CD4-positive, CD25-positive, alpha-beta regulatory T cell (primary cell): Measurements from ENCODE around the gene LRRC43. TPM values are rescaled to one million over a fixed set of nuclear protein-coding genes. Genes with fewer than 3 reads are reported as not detected.
"Not testable (repeated sequence)": the region's sequence is repeated elsewhere in the genome, so short reads cannot be mapped to it uniquely, and the experiment has no call there.

Source experiments
- ATAC-seq, 2 donors: fragments of 150-1000 bp; cut with Tn5 transposase; one replicate each; pipeline ENCODE4 v1.10.0; 2021; ENCODE audit warnings: low read depth in 2 of 2, moderate number of reproducible peaks in 2 of 2, moderate library complexity in 1 of 2
- DNase-seq, 3 donors: peaks; one replicate each; pipeline versions ENCODE4 v3.0.0 to v3.0.0-alpha.2; 2012 to 2022; ENCODE audit warnings: mixed read lengths in 1 of 3
- H3K27ac ChIP-seq: one replicate; pipeline ENCODE4 v1.7.0; 2013; ENCODE audit warnings: mild to moderate bottlenecking, low read length; ENCODE audit not compliant: insufficient read depth, poor library complexity, severe bottlenecking
- H3K27me3 ChIP-seq: one replicate; pipeline ENCODE4 v1.7.0; 2013; ENCODE audit warnings: low read length; ENCODE audit not compliant: control insufficient read depth, insufficient read depth
- H3K36me3 ChIP-seq: one replicate; pipeline ENCODE4 v1.7.0; 2013; ENCODE audit warnings: mild to moderate bottlenecking, low read length, moderate library complexity; ENCODE audit not compliant: control insufficient read depth, insufficient read depth
- H3K4me1 ChIP-seq: 2 replicates; pipeline ENCODE4 v1.7.0; 2013; ENCODE audit warnings: mild to moderate bottlenecking, low read length; ENCODE audit not compliant: insufficient read depth, control insufficient read depth, poor library complexity, severe bottlenecking
- H3K4me3 ChIP-seq: one replicate; pipeline ENCODE4 v1.7.0; 2013; ENCODE audit warnings: low read depth, mild to moderate bottlenecking, low read length, moderate library complexity
- H3K9me3 ChIP-seq, 2 experiments: 1 replicate in 1 of 2; 2 replicates in 1 of 2; pipeline ENCODE4 v1.7.0; 2013; ENCODE audit warnings: low read length in 2 of 2, mild to moderate bottlenecking in 1 of 2, moderate library complexity in 1 of 2; ENCODE audit not compliant: control insufficient read depth in 2 of 2
- H3K27ac Mint-ChIP-seq, 3 donors: one replicate each; pipeline ENCODE4 v1.8.0; 2020 to 2022; ENCODE audit warnings: mild to moderate bottlenecking in 3 of 3, mixed read lengths in 3 of 3, moderate library complexity in 2 of 3
- H3K27me3 Mint-ChIP-seq: one replicate; pipeline ENCODE4 v1.8.0; 2022; ENCODE audit warnings: mild to moderate bottlenecking, mixed read lengths
- H3K36me3 Mint-ChIP-seq: one replicate; pipeline ENCODE4 v1.8.0; 2020; ENCODE audit warnings: mixed read lengths
- H3K4me1 Mint-ChIP-seq, 4 donors: one replicate each; pipeline ENCODE4 v1.8.0; 2020 to 2022; ENCODE audit warnings: mixed read lengths in 4 of 4, mild to moderate bottlenecking in 1 of 4
- H3K4me3 Mint-ChIP-seq, 4 donors: one replicate each; pipeline ENCODE4 v1.8.0; 2020 to 2022; ENCODE audit warnings: mild to moderate bottlenecking in 4 of 4, mixed read lengths in 4 of 4, moderate library complexity in 3 of 4
- H3K9me3 Mint-ChIP-seq, 7 donors: one replicate each; pipeline ENCODE4 v1.8.0; 2020 to 2022; ENCODE audit warnings: mixed read lengths in 7 of 7, mild to moderate bottlenecking in 3 of 7, moderate library complexity in 2 of 7
- polyA plus RNA-seq, 4 donors: library from polyadenylated mRNA; unstranded; fragments of 300-500 nt; fragmentation: Illumina TruSeq; gene quantifications; one replicate each; pipeline ENCODE4 v1.2.3, GENCODE V29; 2021
- total RNA-seq: library from RNA; stranded (reverse); gene quantifications from one replicate; pipeline ENCODE4 v1.2.3, GENCODE V29; 2022

The LRRC43 gene
- total and polyA plus RNA-seq, 5 donors from 2014 or later, result not detected

DNA sequence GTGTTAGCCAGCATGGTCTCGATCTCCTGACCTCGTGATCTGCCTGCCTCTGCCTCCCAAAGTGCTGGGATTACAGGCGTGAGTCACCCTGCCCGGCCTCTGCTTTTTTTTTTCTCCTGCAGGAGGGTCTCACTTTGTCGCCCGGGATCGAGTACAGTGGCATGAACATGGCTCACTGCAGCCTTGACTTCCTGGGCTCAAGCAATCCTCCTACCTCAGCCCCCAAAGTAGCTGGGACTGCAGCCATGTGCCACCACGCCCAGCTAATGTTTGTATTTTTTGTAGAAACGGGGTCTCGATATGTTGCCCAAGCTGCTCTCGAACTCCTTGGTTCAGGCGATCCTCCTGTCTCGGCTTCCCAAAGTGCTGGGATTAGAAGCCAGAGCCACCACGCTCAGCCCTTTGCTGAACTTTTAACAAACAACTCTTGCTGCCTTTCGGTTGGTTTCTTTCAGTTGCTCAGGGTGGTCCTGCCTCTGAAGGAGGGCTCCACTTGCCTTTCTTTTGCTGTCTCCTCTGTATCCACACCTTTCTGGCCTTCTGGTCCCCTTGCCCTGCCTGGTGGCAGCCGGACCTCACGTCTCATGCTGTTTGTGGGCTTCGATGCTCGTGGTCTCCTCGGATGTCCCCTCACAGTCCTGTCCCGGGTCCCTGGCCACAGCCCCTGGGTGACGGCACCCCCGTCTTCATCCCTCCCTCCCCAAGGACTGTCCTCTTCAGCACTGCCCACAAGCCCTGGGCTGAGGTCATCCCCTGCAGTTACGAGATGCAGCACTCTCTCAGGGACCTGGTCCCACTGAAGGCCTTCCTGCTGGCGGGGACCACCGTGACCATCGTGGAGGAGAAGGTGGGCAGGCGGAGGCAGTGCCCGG, 16.8 kb downstream of the LRRC43 start:
- H3K27ac Mint-ChIP-seq, result no peak overlapping the region
- Histone ChIP-seq H3K4me3 (no peak overlapping the region), H3K27ac (no peak overlapping the region), H3K9me3 (peaks cover 0 to 2% of the 10 kb centered on the region in 2 experiments), H3K27me3 (peaks cover 11% of the 10 kb centered on the region), H3K4me1 (peaks cover 13% of the 10 kb centered on the region), H3K36me3 (no peaks in the 10 kb centered on the region)
- peaks cover 0 to 11% (median under 1%) of the 10 kb centered on the region in 4 donors for H3K4me1 Mint-ChIP-seq
- no peak for ATAC-seq
- no peaks in the 10 kb centered on the region for H3K36me3 Mint-ChIP-seq
- no peak for DNase-seq
- no peak overlapping the region for H3K4me3 Mint-ChIP-seq
- peaks cover 61% of the 10 kb centered on the region for H3K27me3 Mint-ChIP-seq
- peaks cover 0 to 9% (median 0%) of the 10 kb centered on the region in 7 donors for H3K9me3 Mint-ChIP-seq

DNA sequence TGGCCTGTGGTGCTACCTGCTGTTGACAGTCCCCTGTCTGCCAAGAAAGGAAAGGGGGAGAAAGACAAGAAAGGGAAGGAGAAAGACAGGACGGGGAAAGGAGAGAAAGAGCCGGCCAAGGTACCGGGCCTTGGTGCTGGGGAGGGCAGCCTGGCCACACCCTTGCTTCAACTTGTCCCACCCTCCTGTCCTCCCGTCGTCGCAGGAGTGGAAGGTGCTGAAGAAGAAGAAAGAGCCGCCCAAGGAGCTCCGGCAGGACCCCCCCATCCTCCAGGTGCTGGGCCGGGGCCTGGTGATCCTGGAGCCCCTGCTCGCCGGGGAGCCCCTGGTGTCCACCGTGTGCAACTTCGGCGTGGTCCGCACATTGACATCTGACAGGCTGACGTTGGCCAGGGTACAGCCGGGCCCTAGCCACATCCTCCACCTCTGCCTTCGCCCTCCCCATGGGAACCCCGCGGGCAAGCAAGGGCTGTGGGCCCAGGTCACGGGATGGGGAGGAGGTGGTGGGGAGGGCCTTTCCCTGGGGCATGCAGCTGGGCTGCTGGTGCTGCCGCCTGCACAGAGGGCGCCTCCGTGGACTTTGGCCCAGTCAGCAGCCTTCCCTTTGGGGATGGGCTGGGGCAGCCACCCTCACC, 17.7 kb downstream of the LRRC43 start:
- no peak for DNase-seq
- no peaks in the 10 kb centered on the region for H3K36me3 Mint-ChIP-seq
- Histone ChIP-seq H3K27ac (no peak overlapping the region), H3K4me1 (peaks cover 13% of the 10 kb centered on the region), H3K27me3 (peaks cover 11% of the 10 kb centered on the region), H3K4me3 (no peak overlapping the region), H3K36me3 (no peaks in the 10 kb centered on the region), H3K9me3 (no peaks in the 10 kb centered on the region)
- H3K27me3 Mint-ChIP-seq, result peaks cover 62% of the 10 kb centered on the region
- ATAC-seq, result no peak
- peaks cover 0 to 17% (median 5%) of the 10 kb centered on the region in 4 donors for H3K4me1 Mint-ChIP-seq
- peaks cover 0 to 3% (median 0%) of the 10 kb centered on the region in 7 donors for H3K9me3 Mint-ChIP-seq
- no peak overlapping the region for H3K4me3 Mint-ChIP-seq
- H3K27ac Mint-ChIP-seq, result no peak overlapping the region

DNA sequence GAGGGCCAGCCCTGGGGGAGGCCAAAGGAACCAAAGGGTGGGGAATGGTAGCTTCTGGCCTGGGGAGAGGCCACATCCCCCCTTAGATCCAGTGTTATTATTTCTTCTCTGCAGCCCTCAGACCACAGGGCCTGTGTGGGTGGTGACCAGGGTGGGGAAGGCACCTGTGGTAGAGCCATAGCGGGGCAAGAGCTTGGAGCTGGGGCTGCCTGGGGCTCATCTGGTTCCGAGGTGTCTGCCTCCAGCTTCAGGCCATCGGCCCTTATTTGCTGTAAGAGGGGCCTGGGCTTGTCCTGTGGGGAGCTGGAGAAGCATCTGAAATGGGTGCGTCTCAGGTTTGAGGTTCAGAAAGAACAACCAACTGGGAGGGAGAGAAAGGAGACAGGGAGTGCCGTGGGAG, 18.5 kb downstream of the LRRC43 start:
- Histone ChIP-seq H3K4me1 (peaks cover 13% of the 10 kb centered on the region), H3K27me3 (peaks cover 11% of the 10 kb centered on the region), H3K9me3 (no peaks in the 10 kb centered on the region), H3K27ac (no peak overlapping the region), H3K36me3 (no peaks in the 10 kb centered on the region), H3K4me3 (no peak overlapping the region)
- ATAC-seq (no peak), DNase-seq (no peak)
- Mint-ChIP-seq H3K27me3 (peaks cover 55% of the 10 kb centered on the region), H3K27ac (no peak overlapping the region), H3K36me3 (no peaks in the 10 kb centered on the region), H3K4me3 (peak overlapping the region in 1 of 4 donors; percentile 11), H3K4me1 (peaks cover 0 to 17% (median 5%) of the 10 kb centered on the region in 4 donors), H3K9me3 (peaks cover 0 to 2% (median 0%) of the 10 kb centered on the region in 7 donors)

DNA sequence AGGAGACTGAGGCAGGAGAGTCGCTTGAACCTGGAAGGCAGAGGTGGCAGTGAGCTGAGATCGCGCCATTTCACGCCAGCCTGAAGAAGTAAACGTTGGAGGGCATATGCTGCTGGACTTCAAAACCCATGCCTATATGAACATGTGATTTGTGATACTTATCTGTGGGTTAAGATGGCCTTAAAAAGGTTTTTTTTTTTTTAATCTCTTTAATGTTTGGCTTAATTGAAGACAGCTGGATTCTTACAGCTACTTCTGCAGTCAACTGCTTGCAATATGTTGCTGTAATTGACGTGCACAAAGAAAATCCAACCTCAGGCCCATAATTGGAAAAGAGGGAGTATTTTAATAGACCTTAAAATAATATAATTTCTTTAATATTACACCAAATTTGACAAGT, 19.1 kb downstream of the LRRC43 start:
- Mint-ChIP-seq H3K27ac (no peak overlapping the region), H3K4me3 (no peak overlapping the region), H3K27me3 (peaks cover 53% of the 10 kb centered on the region), H3K9me3 (peaks cover 0 to 2% (median 0%) of the 10 kb centered on the region in 7 donors), H3K4me1 (peaks cover 0 to 17% (median 5%) of the 10 kb centered on the region in 4 donors), H3K36me3 (no peaks in the 10 kb centered on the region)
- Histone ChIP-seq H3K4me1 (peaks cover 13% of the 10 kb centered on the region), H3K27ac (no peak overlapping the region), H3K27me3 (peaks cover 8% of the 10 kb centered on the region), H3K36me3 (no peaks in the 10 kb centered on the region), H3K9me3 (no peaks in the 10 kb centered on the region), H3K4me3 (no peak overlapping the region)
- DNase-seq, result no peak
- no peak for ATAC-seq

- not testable (repeated sequence) for H3K27ac Mint-ChIP-seq, H3K27me3 ChIP-seq, DNase-seq, H3K9me3 ChIP-seq, H3K9me3 Mint-ChIP-seq, H3K27ac ChIP-seq, H3K36me3 Mint-ChIP-seq, H3K36me3 ChIP-seq, ATAC-seq
- Histone ChIP-seq H3K4me3 (peak overlapping the region; percentile 53), H3K4me1 (peaks cover 13% of the 10 kb centered on the region)
- Mint-ChIP-seq H3K4me3 (peak overlapping the region in 3 of 4 donors; percentile 65 to 81 (median 79)), H3K27me3 (peaks cover 47% of the 10 kb centered on the region), H3K4me1 (peaks cover 0 to 17% (median 6%) of the 10 kb centered on the region in 4 donors)
These were observed 19.9 kb downstream of the LRRC43 start for GRCh38 chr12:122202811-122203210.

DNA sequence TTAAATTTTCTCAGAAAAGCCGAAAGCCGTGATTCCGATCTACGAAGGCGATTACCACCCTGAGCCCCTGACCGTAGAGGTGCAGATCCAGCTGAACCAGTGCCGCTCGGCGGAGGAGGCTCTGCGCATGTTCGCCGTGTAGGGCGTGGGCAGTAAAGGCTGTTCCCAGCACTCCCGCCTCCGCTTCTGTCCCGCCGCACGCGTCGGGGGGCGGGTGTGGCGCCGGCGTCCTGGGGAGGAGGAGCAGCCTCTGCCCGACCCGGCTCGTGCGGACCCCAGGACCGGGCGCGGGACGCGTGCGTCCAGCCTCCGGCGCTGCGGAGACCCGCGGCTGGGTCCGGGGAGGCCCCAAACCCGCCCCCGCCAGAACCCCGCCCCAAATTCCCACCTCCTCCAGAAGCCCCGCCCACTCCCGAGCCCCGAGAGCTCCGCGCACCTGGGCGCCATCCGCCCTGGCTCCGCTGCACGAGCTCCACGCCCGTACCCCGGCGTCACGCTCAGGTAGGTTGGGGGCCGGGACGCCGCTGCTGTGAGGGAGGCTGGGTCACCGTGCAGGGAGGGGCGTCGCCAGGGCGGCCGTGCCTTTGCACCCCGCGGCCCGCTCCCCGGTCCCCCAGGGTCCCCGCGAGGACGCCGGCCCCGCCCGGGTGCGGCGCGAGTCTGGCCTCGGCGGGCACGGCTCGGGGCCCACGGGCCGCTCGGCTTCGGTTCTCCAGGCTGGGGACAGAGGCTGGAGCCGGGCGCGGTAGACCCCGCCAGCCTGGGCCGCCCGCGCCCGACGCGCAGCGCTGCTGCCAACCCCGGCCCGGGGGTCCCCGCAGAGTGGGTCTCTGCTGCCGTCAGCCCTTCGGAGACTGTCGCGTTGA, 20.6 kb downstream of the LRRC43 start, which contains the start of gene B3GNT4:
TSS of gene B3GNT4 (plus strand) at position 409 of the 866 bp plus-strand sequence. CDS start 910 bp downstream, outside the sequence.
- peak within 1 kb of the TSS; percentile 53 for H3K4me3 ChIP-seq
- Mint-ChIP-seq H3K4me1 (peaks cover 0 to 17% (median 6%) of the 10 kb centered on the region in 4 donors), H3K4me3 (peak within 1 kb of the TSS; percentile 81 to 88 (median 84)), H3K9me3 (peaks cover 0 to 2% (median 0%) of the 10 kb centered on the region in 7 donors), H3K36me3 (peaks cover 8% of the 10 kb centered on the region), H3K27ac (no peak within 1 kb of the TSS), H3K27me3 (peaks cover 39% of the 10 kb centered on the region)
- H3K27ac ChIP-seq, result no peak within 1 kb of the TSS
- peak; percentile 56 to 57 for ATAC-seq
- peaks cover 13% of the 10 kb centered on the region for H3K36me3 ChIP-seq
- H3K27me3 ChIP-seq, result peaks cover 5% of the 10 kb centered on the region
- H3K9me3 ChIP-seq, result no peaks in the 10 kb centered on the region
- H3K4me1 ChIP-seq, result peaks cover 13% of the 10 kb centered on the region
- DNase-seq, result peak; percentile 48 to 65 (median 59)
